ENCODE measurements around the gene MYH14. TPM values are rescaled to one million over a fixed set of nuclear protein-coding genes. Genes with fewer than 3 reads are reported as not detected.

MYH14 gene
- total and polyA plus RNA-seq, 2 of the 13 experiments (the other 11 are each of a cell fraction or from before 2014, with no cell fraction given) = 5.5 to 5.8 TPM

DNA sequence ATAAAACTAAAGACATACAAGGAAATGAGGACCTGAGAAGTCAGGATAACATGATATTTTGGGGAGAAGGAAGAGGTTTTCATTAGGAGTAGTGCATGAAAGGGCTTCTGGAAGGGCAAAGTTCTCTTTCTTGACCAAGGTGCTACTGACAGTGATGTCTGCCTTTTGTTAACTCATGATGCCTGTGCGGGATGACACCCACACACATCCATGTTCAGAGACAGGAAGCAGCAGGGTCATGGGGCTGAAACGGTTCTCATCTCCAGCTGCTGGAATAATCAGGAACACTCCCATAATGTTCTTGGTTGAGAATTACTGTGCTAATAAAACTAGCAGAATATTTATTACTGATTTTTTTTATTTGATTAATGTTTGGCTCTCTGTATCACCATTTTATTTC lies 96.6 kb downstream of the MYH14 start (continued):
- TF ChIP-seq, protein P1, sequence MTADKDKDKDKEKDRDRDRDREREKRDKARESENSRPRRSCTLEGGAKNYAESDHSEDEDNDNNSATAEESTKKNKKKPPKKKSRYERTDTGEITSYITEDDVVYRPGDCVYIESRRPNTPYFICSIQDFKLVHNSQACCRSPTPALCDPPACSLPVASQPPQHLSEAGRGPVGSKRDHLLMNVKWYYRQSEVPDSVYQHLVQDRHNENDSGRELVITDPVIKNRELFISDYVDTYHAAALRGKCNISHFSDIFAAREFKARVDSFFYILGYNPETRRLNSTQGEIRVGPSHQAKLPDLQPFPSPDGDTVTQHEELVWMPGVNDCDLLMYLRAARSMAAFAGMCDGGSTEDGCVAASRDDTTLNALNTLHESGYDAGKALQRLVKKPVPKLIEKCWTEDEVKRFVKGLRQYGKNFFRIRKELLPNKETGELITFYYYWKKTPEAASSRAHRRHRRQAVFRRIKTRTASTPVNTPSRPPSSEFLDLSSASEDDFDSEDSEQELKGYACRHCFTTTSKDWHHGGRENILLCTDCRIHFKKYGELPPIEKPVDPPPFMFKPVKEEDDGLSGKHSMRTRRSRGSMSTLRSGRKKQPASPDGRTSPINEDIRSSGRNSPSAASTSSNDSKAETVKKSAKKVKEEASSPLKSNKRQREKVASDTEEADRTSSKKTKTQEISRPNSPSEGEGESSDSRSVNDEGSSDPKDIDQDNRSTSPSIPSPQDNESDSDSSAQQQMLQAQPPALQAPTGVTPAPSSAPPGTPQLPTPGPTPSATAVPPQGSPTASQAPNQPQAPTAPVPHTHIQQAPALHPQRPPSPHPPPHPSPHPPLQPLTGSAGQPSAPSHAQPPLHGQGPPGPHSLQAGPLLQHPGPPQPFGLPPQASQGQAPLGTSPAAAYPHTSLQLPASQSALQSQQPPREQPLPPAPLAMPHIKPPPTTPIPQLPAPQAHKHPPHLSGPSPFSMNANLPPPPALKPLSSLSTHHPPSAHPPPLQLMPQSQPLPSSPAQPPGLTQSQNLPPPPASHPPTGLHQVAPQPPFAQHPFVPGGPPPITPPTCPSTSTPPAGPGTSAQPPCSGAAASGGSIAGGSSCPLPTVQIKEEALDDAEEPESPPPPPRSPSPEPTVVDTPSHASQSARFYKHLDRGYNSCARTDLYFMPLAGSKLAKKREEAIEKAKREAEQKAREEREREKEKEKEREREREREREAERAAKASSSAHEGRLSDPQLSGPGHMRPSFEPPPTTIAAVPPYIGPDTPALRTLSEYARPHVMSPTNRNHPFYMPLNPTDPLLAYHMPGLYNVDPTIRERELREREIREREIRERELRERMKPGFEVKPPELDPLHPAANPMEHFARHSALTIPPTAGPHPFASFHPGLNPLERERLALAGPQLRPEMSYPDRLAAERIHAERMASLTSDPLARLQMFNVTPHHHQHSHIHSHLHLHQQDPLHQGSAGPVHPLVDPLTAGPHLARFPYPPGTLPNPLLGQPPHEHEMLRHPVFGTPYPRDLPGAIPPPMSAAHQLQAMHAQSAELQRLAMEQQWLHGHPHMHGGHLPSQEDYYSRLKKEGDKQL (CRISPR knock-in tag; IDR thresholded peaks at IDR 0.05; ENCODE audit: low read depth) = no peak
- TF ChIP-seq ZNF263 (CRISPR knock-in tag; IDR thresholded peaks at IDR 0.05) = no peak

DNA sequence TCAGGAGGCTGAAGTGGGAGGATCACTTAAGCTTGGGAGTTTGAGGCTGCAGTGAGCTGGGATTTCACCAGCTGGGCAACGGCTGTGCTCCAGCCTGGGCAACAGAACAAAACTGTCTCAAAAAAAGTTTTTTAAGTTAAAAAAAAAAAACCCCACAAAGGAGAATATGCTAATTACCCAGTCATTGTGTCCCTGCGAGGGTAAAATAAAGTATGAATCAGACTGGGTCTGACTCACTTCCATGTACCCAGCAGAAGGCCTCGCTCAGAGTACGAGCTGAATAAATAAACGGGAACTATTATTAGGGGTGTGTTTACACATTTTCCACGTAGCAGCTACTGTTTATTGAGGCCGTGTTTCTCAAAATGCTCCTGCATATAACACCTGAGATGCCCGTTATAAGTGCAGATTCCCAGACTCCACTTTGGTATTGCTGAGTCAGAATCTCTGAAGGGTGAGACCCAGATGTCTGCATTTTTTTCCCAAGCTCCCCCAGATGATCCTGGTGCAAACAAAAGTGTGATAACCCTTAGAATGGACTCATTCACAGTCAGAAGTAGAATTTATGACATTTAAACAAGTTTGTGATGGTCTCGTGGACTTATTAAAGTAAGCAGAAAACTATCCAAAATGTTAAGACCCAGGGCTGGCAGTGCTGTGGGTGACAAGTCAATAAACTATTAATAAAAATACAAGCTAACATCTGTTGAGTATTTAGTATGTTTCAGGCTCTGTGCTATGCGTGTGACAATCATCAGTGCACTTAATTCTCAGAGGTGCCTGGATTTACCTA lies 97.6 kb downstream of the MYH14 start:
- Histone ChIP-seq H3K79me2 (ENCODE audit: insufficient read depth, low read length) (no peaks in the 10 kb centered on the region), H3K9ac (ENCODE audit: insufficient read depth, low read depth, low read length) (no peak overlapping the region), H3K27ac (ENCODE audit: extremely low read length, insufficient read depth, low read length) (no peak overlapping the region), H3K4me2 (ENCODE audit: low read depth, low read length) (peak overlapping the region; percentile 40; the same call in 1 of the 2 replicates), H3K36me3 (replicated peaks in 1 of 2; ENCODE audit: control insufficient read depth in 1 of 2, insufficient read depth in 2 of 2, low read length in 2 of 2) (no peaks in the 10 kb centered on the region), H3K27me3 (ENCODE audit: control insufficient read depth in 1 of 2, insufficient read depth in 2 of 2, low read length in 2 of 2) (no peaks in the 10 kb centered on the region), H3K4me3 (replicated peaks in 1 of 3; ENCODE audit: insufficient read depth in 1 of 3, low read depth in 2 of 3, low read length in 3 of 3) (no peak overlapping the region), H2AFZ (ENCODE audit: low read length) (no peak overlapping the region), H3K9me3 (ENCODE audit: low read length) (no peaks in the 10 kb centered on the region), H4K20me1 (ENCODE audit: insufficient read depth, low read length) (no peaks in the 10 kb centered on the region), H3K4me1 (ENCODE audit: insufficient read depth, low read length) (peaks cover 13% of the 10 kb centered on the region)
- intact Hi-C loops (cut with micrococcal nuclease; ENCODE audit: unreplicated experiment) = no loop called here
- ChIA-PET CTCF (ENCODE audit: low intra/inter-chr PET ratio, low total read pairs) (no interaction called here), POLR2A (no interaction called here)
- ATAC-seq = peak; percentile 53; the same call in 2 of the 3 replicates
- in situ Hi-C loops (cut with HindIII; ENCODE audit: extremely low pct_ligation_motif_present, low pct_unique_long_range_greater_than_20kb) = no loop called here
- DNase-seq (ENCODE audit: low spot score) = peak; percentile 48
- no peak for FAIRE-seq
- whole genome bisulfite sequencing (ENCODE audit: low lambda C conversion rate) = 37% methylated on average over 10 of the region's 10 CpGs
- no TSS peak for BruUV-seq (replicated peaks)
- TF ChIP-seq, protein P2, sequence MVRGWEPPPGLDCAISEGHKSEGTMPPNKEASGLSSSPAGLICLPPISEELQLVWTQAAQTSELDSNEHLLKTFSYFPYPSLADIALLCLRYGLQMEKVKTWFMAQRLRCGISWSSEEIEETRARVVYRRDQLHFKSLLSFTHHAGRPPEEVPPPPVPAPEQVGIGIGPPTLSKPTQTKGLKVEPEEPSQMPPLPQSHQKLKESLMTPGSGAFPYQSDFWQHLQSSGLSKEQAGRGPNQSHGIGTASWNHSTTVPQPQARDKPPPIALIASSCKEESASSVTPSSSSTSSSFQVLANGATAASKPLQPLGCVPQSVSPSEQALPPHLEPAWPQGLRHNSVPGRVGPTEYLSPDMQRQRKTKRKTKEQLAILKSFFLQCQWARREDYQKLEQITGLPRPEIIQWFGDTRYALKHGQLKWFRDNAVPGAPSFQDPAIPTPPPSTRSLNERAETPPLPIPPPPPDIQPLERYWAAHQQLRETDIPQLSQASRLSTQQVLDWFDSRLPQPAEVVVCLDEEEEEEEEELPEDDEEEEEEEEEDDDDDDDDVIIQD (CRISPR knock-in tag; IDR thresholded peaks at IDR 0.05; ENCODE audit: low read depth) = 0 out of 2 replicates have a peak, but pooled peaks have one; percentile 20
- TF ChIP-seq FOXA3 (CRISPR knock-in tag; IDR thresholded peaks at IDR 0.05) (0 out of 2 replicates have a peak, but pooled peaks have one; percentile 27), SOX6 (IDR thresholded peaks at IDR 0.05) (no peak), SOX6 (CRISPR knock-in tag; IDR thresholded peaks at IDR 0.05) (peak; percentile 13; the same call in 1 of the 2 replicates), EP300 (IDR thresholded peaks at IDR 0.05; ENCODE audit: low read depth in 2 of 2, low read length in 2 of 2) (peak in 1 of 2 experiments; percentile 36; a peak in 1 of 4 replicates), EP300 (CRISPR knock-in tag; IDR thresholded peaks at IDR 0.05; ENCODE audit: borderline replicate concordance) (no peak)
- TF ChIP-seq, protein P3, sequence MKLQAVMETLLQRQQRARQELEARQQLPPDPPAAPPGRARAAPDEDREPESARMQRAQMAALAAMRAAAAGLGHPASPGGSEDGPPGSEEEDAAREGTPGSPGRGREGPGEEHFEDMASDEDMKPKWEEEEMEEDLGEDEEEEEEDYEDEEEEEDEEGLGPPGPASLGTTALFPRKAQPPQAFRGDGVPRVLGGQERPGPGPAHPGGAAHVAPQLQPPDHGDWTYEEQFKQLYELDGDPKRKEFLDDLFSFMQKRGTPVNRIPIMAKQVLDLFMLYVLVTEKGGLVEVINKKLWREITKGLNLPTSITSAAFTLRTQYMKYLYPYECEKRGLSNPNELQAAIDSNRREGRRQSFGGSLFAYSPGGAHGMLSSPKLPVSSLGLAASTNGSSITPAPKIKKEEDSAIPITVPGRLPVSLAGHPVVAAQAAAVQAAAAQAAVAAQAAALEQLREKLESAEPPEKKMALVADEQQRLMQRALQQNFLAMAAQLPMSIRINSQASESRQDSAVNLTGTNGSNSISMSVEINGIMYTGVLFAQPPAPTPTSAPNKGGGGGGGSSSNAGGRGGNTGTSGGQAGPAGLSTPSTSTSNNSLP (IDR thresholded peaks at IDR 0.05; ENCODE audit: low read depth, low read length) = peak; percentile 42; the same call in 1 of the 2 replicates
